GM18502 (cell line): ENCODE measurements around the gene C1QL4.
"Not testable (repeated sequence)": the region's sequence is repeated elsewhere in the genome, so short reads cannot be mapped to it uniquely, and the experiment has no call there.

ENCODE experiments used
- ATAC-seq: cut with Tn5 transposase; IDR thresholded peaks from one replicate; pipeline ENCODE4 v1.9.1; 2021; ENCODE audit warnings: mild to moderate bottlenecking; ENCODE audit not compliant: unreplicated experiment, poor library complexity

C1QL4 gene

DNA sequence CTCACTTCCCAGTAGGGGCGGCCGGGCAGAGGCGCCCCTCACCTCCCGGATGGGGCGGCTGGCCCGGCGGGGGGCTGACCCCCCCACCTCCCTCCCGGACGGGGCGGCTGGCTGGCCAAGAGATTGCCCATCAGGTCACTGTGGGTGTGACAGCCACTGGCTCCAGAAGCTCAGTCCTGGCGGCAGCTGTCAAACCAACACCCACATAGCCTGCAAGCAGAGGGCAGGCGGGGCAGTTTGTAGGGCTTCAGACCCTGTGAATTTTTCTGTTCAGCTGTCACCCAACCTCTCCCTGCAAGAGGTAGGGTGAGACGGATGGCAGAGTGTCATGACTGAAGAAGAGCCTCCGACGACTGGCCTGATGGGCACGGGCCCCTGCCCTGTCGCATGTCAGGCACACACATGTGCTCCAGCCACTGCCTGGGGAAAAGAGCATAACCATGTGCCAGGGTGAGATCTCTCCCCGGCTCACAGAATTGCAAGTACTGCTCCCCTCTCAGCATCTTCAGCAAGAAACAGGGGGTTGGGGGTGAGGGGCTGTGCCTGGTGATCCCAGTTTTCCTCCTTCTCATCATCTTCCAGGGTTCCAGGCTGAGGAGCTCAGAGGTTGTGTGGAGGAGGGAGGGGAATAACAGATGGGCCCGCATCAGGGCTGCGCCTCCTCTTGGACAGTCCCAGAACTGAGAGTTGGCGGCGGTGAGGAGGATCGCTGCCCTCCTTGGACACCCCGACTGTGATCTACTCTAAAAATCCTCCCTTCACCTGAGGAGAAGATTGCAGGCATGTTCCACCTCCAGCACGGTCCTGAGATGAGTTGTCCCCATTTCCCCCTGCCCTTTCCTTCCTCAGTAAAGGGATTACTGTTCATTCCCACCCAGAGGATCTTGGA is 53.2 kb downstream of the C1QL4 start:
- no peak for ATAC-seq

GRCh38 chr12:49282740-49283375 is 54.1 kb downstream of the C1QL4 start:
- not testable (repeated sequence) for ATAC-seq
